ENCODE data around the gene AOPEP.

The AOPEP gene

DNA sequence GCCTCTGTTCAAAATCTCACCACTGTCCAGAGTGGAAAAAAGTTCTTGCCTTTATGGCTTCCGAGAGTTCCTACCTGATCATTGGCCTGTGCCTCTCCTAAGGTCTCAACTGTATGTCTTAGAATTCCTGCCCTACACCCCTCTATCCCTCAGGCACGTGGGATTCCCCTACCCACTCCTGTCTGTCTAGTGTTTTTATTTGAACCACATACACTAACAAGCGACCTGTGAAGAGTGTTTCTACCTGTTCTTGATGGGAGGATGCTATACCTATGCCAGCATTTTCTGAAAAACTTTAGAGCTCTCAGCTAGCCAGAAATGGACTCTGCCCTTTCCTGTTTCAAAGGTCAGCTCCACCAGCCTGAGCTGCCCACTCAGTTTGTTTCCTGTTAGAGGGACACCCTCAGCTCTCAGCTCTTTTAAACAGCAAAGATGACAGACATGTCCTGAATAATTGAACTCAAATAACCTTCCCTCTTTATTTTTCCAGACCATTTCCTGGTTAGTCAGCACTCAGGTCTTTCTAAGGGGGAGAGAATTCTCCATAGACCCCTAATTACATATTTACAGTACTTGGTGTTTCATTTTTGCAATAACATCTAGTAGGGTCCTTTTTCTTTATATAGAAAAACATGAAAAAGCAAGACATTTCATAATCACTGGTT lies 214.8 kb downstream of the AOPEP start:
- no peaks in the 10 kb centered on the region for H3F3A ChIP-seq (ENCODE audit: control insufficient read depth, insufficient read depth)
- no peaks in the 10 kb centered on the region for H3K27me3 ChIP-seq (ENCODE audit: control insufficient read depth, low read length)
- no peak overlapping the region for H3K4me2 ChIP-seq (ENCODE audit: low read length)
- no peak overlapping the region for H3K4me3 ChIP-seq (ENCODE audit: low read length)
- no peaks in the 10 kb centered on the region for H3K36me3 ChIP-seq (ENCODE audit: control insufficient read depth, low read length)
- H3K9me3 ChIP-seq (ENCODE audit: control insufficient read depth, insufficient read depth, low read length), result no peaks in the 10 kb centered on the region
- H4K20me1 ChIP-seq (ENCODE audit: control insufficient read depth, insufficient read depth, low read depth, low read length), result no peaks in the 10 kb centered on the region
- H3K4me1 ChIP-seq (ENCODE audit: control insufficient read depth, low read length), result no peaks in the 10 kb centered on the region
- H3K79me2 ChIP-seq (ENCODE audit: control insufficient read depth, low read length), result no peaks in the 10 kb centered on the region
- TF ChIP-seq EZH2phosphoT487 (IDR thresholded peaks at IDR 0.05; ENCODE audit: borderline replicate concordance, low read length), result no peak
- TF ChIP-seq, protein P1, sequence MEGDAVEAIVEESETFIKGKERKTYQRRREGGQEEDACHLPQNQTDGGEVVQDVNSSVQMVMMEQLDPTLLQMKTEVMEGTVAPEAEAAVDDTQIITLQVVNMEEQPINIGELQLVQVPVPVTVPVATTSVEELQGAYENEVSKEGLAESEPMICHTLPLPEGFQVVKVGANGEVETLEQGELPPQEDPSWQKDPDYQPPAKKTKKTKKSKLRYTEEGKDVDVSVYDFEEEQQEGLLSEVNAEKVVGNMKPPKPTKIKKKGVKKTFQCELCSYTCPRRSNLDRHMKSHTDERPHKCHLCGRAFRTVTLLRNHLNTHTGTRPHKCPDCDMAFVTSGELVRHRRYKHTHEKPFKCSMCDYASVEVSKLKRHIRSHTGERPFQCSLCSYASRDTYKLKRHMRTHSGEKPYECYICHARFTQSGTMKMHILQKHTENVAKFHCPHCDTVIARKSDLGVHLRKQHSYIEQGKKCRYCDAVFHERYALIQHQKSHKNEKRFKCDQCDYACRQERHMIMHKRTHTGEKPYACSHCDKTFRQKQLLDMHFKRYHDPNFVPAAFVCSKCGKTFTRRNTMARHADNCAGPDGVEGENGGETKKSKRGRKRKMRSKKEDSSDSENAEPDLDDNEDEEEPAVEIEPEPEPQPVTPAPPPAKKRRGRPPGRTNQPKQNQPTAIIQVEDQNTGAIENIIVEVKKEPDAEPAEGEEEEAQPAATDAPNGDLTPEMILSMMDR (IDR thresholded peaks at IDR 0.05; ENCODE audit: low read depth, low read length, poor library complexity, severe bottlenecking), result no peak
- H3K27ac ChIP-seq (ENCODE audit: low read depth, low read length), result no peak overlapping the region
- no peaks in the 10 kb centered on the region for H3K9me2 ChIP-seq (replicated peaks; ENCODE audit: control insufficient read depth, low read length)

GRCh38 chr9:94944626-94945025 lies 218.1 kb downstream of the AOPEP start:
- Histone ChIP-seq H3K36me3 (ENCODE audit: control insufficient read depth, low read length) (no peaks in the 10 kb centered on the region), H3K27ac (ENCODE audit: low read depth, low read length) (no peak overlapping the region), H3K4me3 (ENCODE audit: low read length) (no peak overlapping the region), H3K4me1 (ENCODE audit: control insufficient read depth, low read length) (no peaks in the 10 kb centered on the region), H4K20me1 (ENCODE audit: control insufficient read depth, insufficient read depth, low read depth, low read length) (no peaks in the 10 kb centered on the region), H3F3A (ENCODE audit: control insufficient read depth, insufficient read depth) (no peaks in the 10 kb centered on the region), H3K9me3 (ENCODE audit: control insufficient read depth, insufficient read depth, low read length) (no peaks in the 10 kb centered on the region), H3K27me3 (ENCODE audit: control insufficient read depth, low read length) (no peaks in the 10 kb centered on the region), H3K9me2 (replicated peaks; ENCODE audit: control insufficient read depth, low read length) (no peaks in the 10 kb centered on the region), H3K4me2 (ENCODE audit: low read length) (no peak overlapping the region), H3K79me2 (ENCODE audit: control insufficient read depth, low read length) (no peaks in the 10 kb centered on the region)
- TF ChIP-seq EZH2phosphoT487 (IDR thresholded peaks at IDR 0.05; ENCODE audit: borderline replicate concordance, low read length), result no peak
- TF ChIP-seq, protein P1 (IDR thresholded peaks at IDR 0.05; ENCODE audit: low read depth, low read length, poor library complexity, severe bottlenecking), result no peak

GRCh38 chr9:94945197-94946144 lies 219.0 kb downstream of the AOPEP start:
- Histone ChIP-seq H4K20me1 (ENCODE audit: control insufficient read depth, insufficient read depth, low read depth, low read length) (no peaks in the 10 kb centered on the region), H3K9me3 (ENCODE audit: control insufficient read depth, insufficient read depth, low read length) (no peaks in the 10 kb centered on the region), H3K27ac (ENCODE audit: low read depth, low read length) (no peak overlapping the region), H3K27me3 (ENCODE audit: control insufficient read depth, low read length) (no peaks in the 10 kb centered on the region), H3K79me2 (ENCODE audit: control insufficient read depth, low read length) (no peaks in the 10 kb centered on the region), H3K4me2 (ENCODE audit: low read length) (no peak overlapping the region), H3K4me3 (ENCODE audit: low read length) (no peak overlapping the region), H3K9me2 (replicated peaks; ENCODE audit: control insufficient read depth, low read length) (no peaks in the 10 kb centered on the region), H3K4me1 (ENCODE audit: control insufficient read depth, low read length) (no peaks in the 10 kb centered on the region), H3K36me3 (ENCODE audit: control insufficient read depth, low read length) (no peaks in the 10 kb centered on the region), H3F3A (ENCODE audit: control insufficient read depth, insufficient read depth) (no peaks in the 10 kb centered on the region)
- TF ChIP-seq, protein P1 (IDR thresholded peaks at IDR 0.05; ENCODE audit: low read depth, low read length, poor library complexity, severe bottlenecking), result no peak
- TF ChIP-seq EZH2phosphoT487 (IDR thresholded peaks at IDR 0.05; ENCODE audit: borderline replicate concordance, low read length), result no peak

Data from DOHH2 (cell line).